HG02571 (cell line): ENCODE results near the gene CCDC18.

ENCODE experiments used
- ATAC-seq: cut with Tn5 transposase; IDR thresholded peaks from one replicate; pipeline ENCODE4 v1.9.1; 2021; ENCODE audit warnings: mild to moderate bottlenecking, moderate library complexity; ENCODE audit not compliant: unreplicated experiment

Gene CCDC18

DNA sequence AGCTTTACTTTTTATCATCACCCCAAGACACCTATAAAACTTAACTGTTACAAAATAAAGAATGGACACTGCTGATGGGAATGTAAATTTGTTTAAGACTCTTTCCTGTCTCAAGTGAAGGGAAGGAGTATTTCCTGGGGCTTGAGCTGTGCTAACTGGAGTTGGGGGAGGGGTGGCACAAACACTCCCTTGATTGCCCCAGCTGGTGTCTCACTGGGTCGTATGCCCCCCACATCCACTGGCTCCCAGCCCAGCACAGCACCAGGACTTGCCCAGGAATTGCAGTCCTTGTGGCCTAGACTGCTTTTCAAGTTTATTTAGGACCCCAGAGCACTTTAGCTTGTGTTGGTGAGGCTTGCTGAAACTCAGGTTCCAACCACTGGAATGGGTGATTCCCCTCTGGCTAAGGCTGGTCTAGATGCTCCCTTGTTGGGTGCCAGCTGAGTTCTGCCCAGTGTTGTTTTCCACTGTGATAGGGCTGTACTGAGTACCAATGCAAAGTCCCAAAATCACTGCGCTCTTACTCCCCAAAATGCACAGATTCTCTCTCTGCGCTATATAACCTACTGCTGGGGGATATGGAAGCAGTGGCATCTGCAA is 116.1 kb downstream of the CCDC18 start:
- ATAC-seq, result no peak

DNA sequence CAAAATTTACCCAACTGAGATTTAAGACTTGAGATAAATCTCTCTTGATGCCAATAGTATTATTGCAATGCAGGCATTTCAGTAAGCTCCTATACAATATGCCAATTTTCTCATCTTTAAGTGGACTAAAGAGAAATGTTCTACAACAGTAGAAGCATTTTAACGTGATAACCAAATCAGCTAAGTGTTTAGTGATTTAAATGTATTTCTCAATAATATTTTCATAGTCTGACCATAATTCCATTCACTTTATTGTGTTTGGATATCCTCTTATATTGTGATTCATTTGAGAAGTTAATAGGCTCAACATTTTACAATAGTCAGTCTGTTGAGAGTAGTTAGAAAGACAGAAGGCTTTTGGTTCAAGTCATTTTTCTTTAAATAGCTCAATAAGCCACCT is 120.6 kb downstream of the CCDC18 start:
- ATAC-seq, result no peak

DNA sequence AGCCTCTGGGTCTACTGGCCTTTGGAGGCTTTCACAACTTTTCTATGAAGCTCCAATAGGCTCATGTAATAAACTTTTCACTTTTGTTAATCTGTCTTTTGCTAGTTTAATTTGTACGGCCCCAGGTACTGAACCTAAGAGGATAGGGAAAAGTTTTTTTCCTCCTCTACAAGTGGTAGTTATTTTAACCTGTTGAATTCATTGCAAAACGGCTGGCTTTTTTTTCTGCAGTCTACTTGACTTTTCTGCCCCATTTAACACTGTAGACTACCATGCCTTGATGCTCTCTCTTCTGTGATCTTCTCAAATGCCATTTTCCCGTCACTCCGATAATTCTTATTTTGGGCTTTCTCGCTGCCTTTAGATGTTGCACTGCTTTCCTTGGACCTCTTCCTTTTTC is 121.6 kb downstream of the CCDC18 start:
- no peak for ATAC-seq

DNA sequence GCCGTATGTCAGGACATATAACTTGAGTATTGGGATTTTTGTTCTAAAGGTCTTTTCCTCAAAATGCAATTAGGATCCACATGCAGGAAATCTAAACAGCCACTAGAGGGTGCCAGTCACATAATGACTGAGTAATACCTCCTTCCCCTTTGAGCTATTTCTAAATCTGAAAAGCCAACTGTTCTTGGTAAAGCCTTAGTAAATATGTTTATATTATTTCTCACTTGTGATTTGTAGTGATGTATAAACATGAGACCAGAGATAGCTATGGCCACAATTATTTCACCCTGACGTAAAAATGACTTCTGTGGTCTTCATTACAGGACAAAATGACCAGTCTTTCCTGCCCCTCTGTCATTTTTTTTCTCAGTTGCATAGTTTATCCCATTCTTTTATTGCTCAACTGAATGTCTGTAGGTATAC is 124.2 kb downstream of the CCDC18 start:
- no peak for ATAC-seq

DNA sequence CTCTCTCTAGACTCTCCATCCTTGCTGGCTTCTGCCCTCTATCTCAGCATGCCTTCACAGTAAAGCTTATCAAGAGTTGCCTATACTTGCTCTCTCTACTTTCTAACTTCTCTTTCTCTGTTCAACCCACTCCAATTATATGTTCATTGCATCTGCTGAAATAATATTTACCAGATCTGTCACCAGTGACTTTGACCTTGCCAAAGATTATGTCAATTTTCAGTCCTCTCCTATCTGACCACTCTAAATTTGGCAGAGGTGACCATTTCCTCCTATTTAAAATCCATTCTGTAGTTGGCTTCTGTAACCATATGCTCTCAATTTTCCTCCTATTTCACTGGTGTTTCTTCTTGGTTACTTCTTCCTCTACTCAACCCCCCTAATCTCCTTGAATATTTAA is 126.4 kb downstream of the CCDC18 start:
- no peak for ATAC-seq

DNA sequence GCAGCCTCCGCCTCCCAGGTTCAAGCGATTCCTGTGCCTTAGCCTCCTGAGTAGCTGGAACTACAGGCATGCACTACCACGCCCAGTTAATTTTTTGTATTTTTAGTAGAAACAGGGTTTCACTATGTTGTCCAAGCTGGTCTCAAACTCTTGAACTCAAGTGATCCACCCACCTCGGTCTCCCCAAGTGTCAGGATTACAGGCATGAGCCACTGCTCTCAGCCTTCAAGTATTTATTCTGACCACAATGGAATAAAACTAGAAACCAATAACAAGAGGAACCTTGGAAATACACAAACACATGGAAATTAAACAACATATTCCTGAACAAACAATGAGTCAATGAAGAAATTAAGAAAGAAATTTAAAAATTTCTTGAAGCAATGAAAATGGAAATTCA is 132.5 kb downstream of the CCDC18 start:
- no peak for ATAC-seq

DNA sequence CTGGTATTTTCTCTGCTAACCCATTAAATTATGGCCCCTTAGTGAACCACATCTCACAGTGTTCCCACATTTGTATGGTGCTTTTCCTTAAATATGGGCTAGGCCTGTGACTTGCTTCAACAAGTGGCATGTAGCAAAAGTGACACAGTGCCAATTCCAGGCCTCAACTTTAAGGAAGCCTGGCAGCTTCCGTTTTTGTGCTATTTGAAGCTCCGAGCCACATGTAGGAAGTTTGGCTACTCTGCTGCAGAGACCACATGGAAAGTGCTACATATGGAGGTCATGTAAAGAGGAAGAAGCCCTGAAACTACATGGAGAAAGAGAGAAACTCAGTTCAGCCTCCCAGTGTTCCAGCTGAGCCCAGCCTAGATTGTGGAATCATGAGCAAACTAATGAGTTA is 136.7 kb downstream of the CCDC18 start:
- ATAC-seq, result no peak

DNA sequence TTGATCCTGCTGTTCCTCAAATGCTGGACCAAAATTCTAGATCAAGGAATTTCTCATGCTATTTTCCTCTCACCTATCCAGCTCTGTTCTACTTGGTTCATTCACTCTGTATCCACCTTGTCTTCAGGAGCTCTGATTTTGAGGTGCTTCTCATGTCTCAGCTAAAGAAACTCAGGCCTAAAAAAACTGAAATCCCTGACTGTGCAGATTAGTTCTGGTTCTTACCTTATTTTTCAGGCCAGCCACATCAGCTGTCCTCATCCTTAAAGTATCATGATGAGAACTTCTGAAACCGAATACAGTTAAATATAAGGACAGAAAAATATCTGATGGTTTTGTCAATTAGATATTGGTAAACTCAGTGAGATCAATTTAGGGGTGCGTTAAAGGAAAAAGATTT is 137.4 kb downstream of the CCDC18 start:
- no peak for ATAC-seq

DNA sequence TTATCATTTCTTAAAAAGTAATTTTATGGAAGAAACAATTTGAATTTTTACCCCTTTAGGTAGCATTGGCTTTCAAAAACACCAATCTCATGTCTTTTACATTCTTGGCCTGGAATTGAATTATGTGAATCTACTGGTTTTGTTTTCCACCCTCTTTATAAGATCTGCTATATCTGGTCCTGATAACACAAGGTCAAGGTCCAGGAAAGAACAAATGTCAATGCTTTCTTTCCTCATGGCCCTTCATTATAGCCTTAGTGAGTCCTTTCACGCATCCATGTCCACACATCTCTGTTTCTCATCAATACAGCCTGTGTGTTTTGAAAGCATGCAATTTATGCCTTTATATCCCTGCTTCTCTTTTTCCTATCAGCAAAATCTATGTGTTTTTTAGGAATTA is 141.2 kb downstream of the CCDC18 start:
- ATAC-seq, result no peak

DNA sequence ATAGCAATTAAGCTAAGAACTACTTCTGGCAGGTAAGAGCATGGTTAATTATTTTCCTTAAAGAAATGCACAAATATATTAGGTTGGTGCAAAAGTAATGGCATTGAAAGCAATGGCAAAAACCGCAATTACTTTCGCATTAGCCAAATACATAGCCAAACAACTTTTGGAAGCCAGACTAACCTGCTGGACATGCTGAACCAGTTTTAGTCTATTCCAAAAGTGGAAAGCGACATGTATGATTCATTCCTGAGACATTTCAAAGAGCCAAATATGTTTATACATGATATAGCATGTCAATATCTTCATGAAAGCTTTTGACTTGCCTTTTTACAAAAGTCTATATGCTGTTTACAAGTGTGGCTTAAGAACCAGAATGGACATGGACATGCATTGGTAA is 141.8 kb downstream of the CCDC18 start:
- no peak for ATAC-seq

DNA sequence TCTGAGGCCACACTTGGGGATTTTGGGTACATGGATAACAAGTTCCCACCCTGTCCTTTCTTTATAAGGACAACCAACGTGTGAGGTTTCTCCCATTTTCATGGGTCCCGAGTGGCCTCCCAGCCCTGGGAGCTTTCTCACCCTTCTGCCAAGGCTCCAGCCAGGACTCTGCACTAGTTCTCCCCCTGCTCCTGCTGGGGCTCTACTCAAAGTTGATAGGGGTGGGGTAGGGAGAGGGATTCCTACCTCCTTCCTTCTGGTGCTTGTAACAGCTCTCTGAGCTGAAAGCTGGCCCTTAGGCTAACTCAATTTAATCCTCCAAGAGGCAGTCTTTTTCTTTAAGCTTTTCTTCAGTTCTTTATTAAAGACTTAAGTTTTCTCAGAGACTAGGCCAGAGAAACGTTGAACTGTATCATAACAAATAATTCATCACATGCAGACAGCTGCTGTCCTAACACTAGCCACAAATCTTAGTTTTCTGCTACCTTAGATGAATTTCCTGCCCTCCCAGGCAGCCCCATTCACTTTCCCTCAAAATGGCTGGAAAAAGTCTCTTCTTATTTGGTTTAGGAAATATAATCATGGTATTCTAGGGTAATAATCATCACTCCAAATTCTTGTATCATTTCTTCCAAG is 142.8 kb downstream of the CCDC18 start:
- ATAC-seq, result no peak

DNA sequence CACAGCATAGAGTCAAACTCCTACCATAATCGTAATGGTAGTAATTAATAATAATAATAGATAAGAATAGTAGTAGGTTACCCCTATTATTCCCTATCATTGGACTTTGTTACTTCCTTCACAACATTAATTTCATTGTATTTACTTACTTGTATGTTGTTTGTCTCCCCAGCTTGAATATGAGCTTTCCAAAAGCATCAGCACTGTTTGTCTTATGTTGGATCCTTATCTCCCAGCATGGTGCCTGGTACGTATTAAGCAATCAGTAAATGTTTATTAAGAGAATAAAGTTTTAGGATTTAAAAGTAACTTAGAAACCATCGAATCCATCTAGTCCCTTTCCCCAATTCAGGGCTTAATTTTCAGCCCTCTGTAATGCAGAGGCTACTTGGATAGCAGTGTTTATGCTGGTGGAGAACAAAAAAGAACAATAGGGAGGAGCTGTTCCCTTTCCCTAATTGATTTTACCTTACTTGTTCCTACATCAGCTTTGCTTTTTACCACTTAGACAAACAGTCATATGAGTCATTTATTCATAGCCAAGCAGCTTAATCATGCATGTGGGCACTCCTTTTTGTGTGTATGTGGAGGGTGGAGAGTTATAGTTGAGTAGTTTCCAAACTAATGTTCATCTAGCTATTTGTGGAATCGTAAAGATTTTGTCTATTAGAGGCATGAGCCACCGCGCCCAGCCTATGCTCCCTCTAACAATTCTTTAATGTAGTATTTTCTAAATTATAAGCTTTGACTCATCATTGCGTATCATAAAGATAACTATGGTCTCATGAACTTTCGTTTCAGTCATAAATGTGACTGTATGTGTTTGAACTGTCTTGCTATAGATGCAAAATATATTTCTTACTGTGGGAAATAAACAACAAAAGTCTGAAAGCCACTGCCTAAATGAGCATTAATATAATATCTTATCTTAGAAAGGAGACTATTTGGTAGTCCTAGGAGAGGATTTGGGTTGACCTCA is 144.3 kb downstream of the CCDC18 start:
- ATAC-seq, result no peak
